Kasumi-1 (cell line): ENCODE data around the gene CHST1.

Experiments
- DNase-seq, 2 experiments: peaks; one replicate each; lab custom pipeline; 2025; lab: John Stamatoyannopoulos, UW

The CHST1 gene

GRCh38 chr11:45605051-45605450, 60.4 kb downstream of the CHST1 start:
- DNase-seq: no peak

GRCh38 chr11:45603946-45604682, 61.3 kb downstream of the CHST1 start:
- no peak for DNase-seq

GRCh38 chr11:45599161-45599943, 66.1 kb downstream of the CHST1 start:
- DNase-seq: no peak
